Metanephros (tissue), 1 donor: ENCODE measurements around the gene CCDC194. TPM values are rescaled to one million over a fixed set of nuclear protein-coding genes. Genes with fewer than 3 reads are reported as not detected.

Source experiments
- total RNA-seq: library from RNA; depleted of rRNA; stranded (reverse); fragments of >200 nt; gene quantifications from one replicate; pipeline ENCODE4 v1.2.3, GENCODE V29; 2014

The CCDC194 gene
- 0.41 TPM for total RNA-seq

GRCh38 chr19:17393914-17394313 is at the start of gene CCDC194:
CCDC194 (minus strand) TSS chr19:17394196; CDS start chr19:17394158, 38 bp downstream.

GRCh38 chr19:17419621-17420474 is 25.9 kb upstream of the CCDC194 start, which contains the start of gene MVB12A:
MVB12A (plus strand) TSS chr19:17420047; CDS start chr19:17420136, 89 bp downstream.

GRCh38 chr19:17405250-17406045 is 11.5 kb upstream of the CCDC194 start, which contains the start of gene BST2:
BST2 (minus strand) TSS chr19:17405630; CDS start chr19:17405575, 55 bp downstream.

GRCh38 chr19:17376935-17377600 is 16.9 kb downstream of the CCDC194 start, which contains the start of gene PLVAP:
PLVAP (minus strand) TSS chr19:17377342; CDS start chr19:17377288, 54 bp downstream.

Other genes starting within 250 kb of the CCDC194 start
- gene USE1, start 178.8 kb downstream of the CCDC194 start, total RNA-seq, result 18.3 TPM
- 11.0 TPM for gene OCEL1, start 168.0 kb downstream of the CCDC194 start, total RNA-seq
- 53.7 TPM for gene NR2F6, start 148.3 kb downstream of the CCDC194 start, total RNA-seq
- 9.8 TPM for gene USHBP1, start 129.5 kb downstream of the CCDC194 start, total RNA-seq
- 60.1 TPM for gene BABAM1, start 126.8 kb downstream of the CCDC194 start, total RNA-seq
- gene ANKLE1, start 112.3 kb downstream of the CCDC194 start, total RNA-seq, result 2.6 TPM
- 18.3 TPM for gene ABHD8, start 90.8 kb downstream of the CCDC194 start, total RNA-seq
- 42.7 TPM for gene MRPL34, start 88.3 kb downstream of the CCDC194 start, total RNA-seq
- gene DDA1, start 84.6 kb downstream of the CCDC194 start, total RNA-seq, result 19.2 TPM
- gene ANO8, start 59.3 kb downstream of the CCDC194 start, total RNA-seq, result 12.3 TPM
- gene GTPBP3, start 56.6 kb downstream of the CCDC194 start, total RNA-seq, result 36.7 TPM
- gene PLVAP, start 16.9 kb downstream of the CCDC194 start, total RNA-seq, result 157 TPM
- 64.1 TPM for gene BST2, start 11.4 kb upstream of the CCDC194 start, total RNA-seq
- 69.9 TPM for gene MVB12A, start 25.9 kb upstream of the CCDC194 start, total RNA-seq
- 1.5 TPM for gene TMEM221, start 54.5 kb upstream of the CCDC194 start, total RNA-seq
- gene NXNL1, start 66.7 kb upstream of the CCDC194 start, total RNA-seq, result not detected
- 32.3 TPM for gene SLC27A1, start 76.3 kb upstream of the CCDC194 start, total RNA-seq
- 63.8 TPM for gene PGLS, start 117.5 kb upstream of the CCDC194 start, total RNA-seq
- gene COLGALT1, start 161.5 kb upstream of the CCDC194 start, total RNA-seq, result 49.6 TPM